ENCODE results near the gene LENG9.
A peak's percentile ranks its signal among the peaks of the same experiment; 100 is the strongest.
"Not testable (repeated sequence)": the region's sequence is repeated elsewhere in the genome, so short reads cannot be mapped to it uniquely, and the experiment has no call there.

The LENG9 gene

DNA sequence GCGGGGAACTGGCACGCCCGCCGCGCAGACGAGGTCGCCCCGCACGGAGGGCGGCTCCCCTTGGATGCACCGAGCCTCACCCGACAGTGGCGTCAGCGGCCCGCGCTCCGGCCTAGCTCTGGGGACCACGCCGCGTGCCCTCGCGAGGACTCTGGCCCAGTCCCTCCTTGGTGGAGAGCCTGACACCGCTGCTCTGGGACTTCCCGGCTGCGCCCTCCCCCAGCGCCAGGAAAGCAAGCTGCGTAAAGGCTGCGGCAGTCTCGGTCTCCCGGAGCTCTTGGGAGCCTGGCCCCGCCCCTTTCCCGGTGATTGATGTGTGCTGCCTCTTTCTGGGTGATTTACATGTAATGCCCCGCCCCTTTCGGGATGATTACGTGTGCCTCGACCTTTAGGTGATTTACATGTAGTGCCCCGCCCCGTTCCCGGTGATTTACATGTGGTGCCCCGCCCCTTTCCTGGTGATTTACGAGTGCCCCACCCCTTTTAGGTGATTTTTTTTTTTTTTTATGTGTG lies at the start of gene LENG9:
LENG9 (minus strand) TSS at position 248 of the 513 bp plus-strand sequence. CDS start 252 bp downstream, outside the sequence.
- peak; percentile 95 for DNase-seq

DNA sequence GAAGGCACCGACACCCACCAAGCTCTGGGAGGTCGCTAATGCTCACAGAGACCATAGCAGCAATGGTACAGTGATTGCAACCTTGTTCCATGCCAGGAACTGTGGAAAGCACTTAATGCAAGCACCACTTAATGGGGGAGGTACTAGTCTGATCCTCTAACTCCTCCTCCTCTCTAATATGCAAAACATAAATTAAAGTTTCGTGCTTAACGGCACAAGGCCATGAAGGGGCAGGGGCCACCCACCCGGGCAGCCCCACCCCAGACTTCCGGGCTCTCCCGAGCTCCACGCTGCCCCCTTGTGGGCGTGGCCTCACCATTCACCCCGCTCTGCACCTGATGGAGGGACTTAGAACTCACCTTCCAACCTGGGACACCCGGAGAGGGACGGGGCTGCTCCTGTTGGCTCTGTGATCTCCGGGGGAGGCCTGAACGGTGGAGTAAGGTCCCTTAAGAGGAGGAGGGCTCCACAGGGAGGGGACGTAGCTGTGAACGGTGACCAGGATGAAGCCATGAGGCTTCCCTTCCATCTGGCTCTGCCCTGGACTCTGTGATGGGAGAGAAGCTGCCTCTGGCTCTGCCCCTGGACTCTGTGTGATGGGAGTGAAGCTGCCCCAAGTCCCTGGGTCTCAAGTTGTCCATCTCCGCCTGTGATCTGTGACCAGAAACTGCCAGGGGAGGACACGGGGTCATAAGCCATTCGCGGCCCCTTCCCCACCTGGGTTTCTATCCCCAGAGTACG lies 45.8 kb upstream of the LENG9 start:
- not testable (repeated sequence) for DNase-seq

DNA sequence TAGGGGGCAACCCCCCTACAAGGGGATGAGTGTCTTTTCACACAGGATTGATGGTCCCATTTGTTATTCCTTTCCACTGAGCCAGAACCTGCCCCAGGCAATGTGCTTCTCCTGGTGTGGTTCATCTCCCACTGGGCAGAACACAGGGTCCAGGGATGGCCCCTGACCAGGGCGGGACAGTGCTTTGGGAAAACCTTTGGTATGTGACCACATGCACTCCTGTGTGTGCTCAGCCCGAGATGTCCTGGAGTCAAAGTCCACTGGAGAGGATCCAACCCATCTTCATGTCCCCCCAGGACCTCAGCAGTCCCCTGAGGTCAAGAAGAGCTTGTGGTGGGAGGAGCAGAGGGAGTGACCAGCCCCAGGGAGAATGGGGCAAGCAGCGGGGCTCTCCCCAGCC lies 44.9 kb upstream of the LENG9 start:
- DNase-seq, result not testable (repeated sequence)

DNA sequence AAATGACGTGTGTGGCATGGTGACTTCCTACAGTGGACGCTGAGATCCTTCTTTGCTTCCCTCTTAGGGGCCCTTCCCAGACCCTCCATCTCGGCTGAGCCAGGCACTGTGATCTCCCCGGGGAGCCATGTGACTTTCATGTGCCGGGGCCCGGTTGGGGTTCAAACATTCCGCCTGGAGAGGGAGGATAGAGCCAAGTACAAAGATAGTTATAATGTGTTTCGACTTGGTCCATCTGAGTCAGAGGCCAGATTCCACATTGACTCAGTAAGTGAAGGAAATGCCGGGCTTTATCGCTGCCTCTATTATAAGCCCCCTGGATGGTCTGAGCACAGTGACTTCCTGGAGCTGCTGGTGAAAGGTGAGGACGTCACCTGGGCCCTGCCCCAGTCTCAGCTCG lies 44.2 kb upstream of the LENG9 start:
- no peak for DNase-seq

DNA sequence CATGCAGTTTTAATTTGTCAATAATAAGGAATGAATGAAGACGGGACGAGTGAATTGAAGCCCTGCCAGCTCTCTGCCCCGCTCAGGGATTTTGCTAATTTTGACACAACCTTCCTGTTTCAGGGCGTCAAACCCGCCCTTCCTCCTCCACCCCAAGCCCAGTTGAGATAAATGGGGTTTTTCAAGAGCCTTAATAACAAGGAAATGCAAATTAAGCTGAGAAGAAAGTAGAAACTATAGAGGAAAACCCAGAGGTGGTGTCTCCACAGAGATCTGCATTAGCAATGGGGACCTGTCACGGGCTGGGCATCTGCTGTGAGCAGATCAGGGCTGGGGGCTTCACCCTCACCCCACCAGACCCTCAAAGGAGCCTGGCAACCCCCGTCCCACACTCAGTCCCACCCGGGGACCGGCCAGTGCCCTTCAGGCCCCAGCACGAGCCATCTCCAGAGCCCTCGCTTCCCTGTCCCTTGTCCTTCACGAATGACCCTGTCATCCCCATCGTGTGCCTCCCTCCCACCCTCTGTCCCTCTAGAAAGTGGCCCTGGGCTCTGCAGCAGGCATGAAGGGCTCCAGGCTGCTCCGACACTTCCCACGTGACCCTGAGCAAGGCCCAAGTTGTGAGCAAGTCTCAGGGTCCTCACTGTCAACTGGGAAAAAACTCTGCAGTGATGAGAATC lies 43.6 kb upstream of the LENG9 start:
- DNase-seq, result not testable (repeated sequence)

DNA sequence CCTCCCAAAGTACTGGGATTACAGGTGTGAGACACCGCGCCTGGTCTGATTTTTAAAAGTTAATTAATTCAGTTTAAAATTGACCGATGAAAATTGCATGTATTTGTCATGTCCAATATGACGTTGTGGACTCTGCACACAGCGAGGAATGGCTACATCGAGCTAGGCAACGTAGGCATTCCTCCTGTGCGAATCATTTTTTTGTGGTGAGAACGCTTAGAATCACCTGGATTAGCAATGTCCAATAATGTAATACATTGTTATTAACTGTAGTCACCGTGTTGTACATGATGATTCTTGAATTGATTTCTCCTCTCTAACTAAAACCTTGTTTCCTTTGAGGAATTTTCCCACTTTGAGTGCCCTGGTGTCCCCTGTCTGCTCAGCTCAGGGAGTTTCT lies 42.5 kb upstream of the LENG9 start:
- no peak for DNase-seq

DNA sequence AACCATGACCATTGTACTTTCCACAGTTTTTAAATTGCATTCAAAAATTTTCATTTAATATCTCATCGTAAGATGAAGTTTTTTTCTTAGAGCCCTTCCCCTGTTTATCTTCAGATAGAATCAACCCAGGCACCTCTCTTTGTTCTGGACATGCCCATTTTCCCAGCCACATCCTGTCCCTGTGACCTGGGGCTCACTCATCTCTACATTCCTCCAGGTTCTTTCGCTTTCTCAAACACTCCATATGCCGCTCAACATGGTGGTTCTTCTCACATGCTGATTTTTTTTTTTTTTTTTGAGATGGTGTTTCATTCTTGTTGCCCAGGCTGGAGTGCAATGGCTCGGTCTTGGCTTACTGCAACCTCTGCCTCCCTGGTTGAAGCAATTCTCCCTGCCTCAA lies 42.0 kb upstream of the LENG9 start:
- DNase-seq, result not testable (repeated sequence)

DNA sequence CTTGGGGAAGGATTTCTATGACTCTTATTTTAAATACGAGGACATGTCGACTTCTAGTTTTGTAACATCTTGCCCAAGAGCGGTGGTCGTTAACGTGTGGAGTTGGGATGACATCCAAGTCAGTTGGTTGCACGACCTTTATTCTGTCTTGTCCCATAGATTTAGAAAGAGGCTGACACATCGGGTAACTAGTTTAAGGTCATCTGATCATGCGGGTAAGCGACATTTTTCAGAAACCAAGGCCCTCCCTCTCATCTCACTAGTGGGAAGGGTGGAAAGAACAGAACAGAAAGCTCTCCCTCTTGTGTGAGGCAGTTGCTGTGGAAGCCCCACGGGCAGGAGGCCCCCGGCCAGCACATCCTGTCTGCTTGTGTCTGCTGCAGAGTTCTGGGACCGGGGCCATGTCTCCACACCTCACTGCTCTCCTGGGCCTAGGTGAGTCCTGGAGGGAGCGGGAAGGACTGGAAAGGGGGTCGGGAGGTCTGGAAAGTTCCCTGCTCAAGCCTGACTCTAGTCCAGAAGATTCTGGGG lies 39.0 kb upstream of the LENG9 start, which contains the start of gene LAIR2:
LAIR2 (plus strand) TSS at position 314 of the 531 bp plus-strand sequence; CDS start at position 402, 88 bp downstream.
- DNase-seq, result no peak

DNA sequence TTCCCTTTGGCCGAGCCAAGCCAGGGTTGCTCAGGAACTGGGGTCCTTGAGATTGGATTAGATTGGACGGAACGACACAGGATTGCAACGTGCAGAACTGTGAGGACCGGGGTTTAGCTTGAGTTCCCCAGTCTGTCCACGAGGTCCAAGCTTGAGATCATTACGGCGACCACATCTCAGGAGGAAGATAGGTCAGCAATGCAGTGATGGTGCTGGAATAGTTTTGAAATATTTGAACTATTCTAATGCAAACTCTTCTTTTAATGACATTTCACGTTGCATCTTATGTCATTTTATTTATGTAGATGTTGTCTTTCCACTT lies 34.8 kb upstream of the LENG9 start:
- not testable (repeated sequence) for DNase-seq

DNA sequence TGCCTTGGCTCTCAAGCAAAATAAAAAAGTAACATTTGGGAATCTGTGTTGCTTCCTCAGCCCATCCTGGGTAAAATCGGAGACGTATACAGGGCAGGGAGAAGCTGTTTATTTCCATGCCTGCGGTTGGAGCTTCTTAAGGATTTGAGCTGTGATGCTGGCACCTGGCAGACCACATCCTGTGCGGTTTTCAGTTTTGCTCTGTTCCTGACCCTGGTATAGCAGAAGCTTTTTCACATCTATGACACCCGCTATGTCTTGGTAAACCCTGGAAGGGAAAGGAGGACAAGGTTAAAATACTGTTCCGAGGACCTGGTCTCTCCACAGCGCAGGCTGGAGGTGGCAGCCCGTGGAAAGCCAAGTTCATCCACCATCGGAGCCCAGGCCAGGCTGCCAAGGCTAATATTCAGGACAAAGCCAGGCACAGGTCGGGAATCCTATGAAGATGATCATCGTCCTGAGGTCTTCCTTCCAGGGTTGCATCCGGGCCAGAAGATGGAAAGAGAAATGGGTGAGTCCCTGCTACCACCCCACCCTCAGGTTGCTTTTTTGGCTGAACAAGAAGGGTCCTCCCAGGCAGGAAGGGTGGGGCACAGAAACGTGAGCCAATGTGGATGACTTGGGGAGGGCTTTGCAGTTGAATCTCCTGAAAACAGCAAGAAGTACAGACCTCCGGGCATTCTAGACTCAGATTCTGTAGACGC lies 34.3 kb upstream of the LENG9 start:
- DNase-seq, result not testable (repeated sequence)

DNA sequence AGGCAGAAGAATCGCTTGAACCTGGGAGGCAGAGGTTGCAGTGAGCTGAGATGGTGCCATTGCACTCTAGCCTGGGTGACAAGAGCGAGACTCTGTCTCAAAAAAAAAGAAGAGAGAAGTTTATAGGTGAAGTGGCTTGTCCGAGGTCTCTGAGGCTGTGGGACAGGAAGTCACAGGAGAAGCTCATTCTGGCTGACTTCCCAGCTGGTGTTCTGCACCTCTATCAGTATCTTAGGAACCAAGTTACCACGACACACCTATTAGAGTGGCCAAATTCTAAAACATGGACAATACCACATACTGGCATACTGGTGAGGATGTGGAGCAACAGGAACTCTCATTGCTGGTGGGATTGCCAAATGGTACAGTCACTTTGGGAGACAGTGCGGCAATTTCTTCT lies 31.7 kb upstream of the LENG9 start:
- not testable (repeated sequence) for DNase-seq

DNA sequence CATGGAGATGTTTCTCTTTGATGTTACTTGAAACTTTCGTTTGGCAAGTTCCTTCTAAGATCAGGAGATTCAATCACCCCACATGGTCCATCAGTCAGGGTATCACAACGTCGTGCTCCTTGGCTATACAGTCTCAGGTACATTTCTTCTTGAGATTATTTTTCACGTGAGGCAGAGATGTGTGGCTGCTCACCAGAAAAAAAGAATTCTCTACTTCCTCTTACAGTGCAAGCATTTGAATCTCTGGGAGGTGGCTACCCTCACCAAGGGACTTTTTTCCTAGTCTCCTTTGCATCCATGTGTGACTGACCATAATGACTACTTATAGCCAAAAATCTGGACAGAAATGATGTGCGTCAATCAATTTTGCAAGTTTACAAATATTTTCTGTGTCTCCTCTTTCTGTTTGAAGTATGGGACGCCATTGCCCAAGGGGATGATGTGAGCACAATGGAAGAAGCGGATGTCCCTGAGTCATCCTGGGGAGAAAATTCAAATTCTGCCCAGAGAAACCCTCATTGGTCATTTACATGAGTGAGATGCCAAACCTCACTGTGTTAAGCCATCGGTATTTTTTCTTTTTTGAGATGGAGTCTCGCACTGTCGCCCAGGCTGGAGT lies 30.5 kb upstream of the LENG9 start:
- no peak for DNase-seq

DNA sequence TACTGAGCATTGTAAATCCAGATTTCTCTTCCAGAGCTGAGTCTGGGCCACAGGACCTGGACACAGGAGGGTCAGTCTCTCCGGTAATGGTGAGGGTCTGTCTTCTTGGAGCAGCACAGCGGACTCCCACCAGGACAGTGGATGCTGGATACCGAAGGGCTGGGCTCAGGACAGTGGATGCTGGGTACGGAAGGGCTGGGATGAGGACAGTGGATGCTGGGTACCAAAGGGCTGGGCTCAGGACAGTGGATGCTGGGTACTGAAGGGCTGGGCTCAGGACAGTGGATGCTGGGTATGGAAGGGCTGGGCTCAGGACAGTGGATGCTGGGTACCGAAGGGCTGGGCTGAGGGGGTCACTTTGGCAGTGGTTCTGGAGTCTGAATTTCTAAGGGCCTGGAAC lies 29.5 kb upstream of the LENG9 start:
- not testable (repeated sequence) for DNase-seq

DNA sequence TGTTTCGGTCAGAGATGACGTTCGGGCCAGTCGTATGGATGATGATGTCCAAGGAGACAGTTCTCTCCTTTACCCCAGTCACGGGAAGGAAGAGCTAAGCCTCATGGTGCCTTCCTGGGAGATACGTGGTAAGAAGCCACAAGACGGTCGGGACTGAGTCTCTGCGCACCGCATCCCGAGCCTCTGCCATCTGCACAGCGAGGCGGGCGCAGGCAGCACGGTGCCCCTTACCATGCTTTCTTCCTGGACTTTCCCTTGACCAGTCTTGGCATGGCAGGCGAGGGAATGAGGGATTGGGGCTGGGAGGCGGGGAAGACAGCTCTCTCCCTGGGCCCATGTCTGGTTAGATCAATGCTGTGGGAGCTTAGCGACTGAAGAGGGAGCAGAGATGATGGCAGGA lies 29.0 kb upstream of the LENG9 start:
- no peak for DNase-seq

DNA sequence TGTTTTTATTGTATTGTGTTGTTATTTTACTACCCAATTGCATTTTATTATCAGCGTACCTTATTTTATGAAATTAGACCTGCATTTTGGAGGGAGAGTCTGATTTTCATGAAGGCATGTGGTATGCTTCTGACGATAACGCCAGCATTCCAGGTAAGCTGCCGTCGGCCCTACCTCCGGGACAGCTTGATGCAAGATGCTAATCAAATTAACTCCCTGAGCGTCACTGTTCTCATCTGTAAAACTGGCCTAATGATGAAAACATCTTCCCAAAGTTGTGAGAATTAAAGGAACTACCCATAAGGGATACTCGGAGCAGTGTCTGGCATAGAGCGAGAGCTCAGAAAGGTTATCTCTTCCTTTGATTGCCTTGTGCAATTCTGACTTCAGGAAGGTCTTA lies 26.2 kb upstream of the LENG9 start:
- no peak for DNase-seq

DNA sequence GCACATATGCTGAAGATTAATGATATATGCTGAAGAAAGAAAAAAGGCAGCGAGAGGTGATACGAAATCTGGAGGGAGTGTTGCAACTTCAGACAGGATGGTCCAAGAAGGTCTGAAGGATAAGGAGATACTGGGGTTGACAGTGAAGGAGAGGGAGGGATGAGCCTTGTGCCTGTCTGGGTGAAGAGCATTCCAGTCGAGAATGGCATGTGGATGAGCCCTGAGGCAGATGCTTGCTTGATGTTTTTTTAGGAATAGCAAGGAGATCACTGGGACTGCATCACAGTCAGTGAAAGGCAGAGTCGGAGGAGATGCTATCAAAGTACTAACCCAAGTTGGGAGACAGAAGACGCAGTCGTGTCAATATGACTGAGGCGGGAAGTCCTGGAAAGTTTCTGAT lies 25.8 kb upstream of the LENG9 start:
- no peak for DNase-seq

DNA sequence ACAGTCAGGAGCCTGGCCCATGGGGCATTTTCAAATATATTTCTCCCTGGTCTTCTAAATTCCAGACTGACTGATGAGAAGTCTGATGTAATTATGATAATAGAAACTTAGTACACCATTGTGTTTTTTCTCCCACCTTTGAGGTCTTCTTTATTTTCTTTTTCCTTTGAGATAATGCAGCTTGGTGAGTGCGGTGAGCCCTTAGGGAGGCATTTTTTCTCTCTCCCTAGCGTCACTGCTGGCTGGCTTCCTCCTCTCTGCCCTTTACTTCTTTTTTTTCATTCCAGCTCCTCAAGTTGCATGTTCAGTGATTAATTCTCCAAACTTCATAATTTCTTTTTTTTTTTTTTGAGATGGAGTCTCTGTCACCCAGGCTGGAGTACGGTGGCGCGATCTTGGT lies 22.3 kb upstream of the LENG9 start:
- no peak for DNase-seq

DNA sequence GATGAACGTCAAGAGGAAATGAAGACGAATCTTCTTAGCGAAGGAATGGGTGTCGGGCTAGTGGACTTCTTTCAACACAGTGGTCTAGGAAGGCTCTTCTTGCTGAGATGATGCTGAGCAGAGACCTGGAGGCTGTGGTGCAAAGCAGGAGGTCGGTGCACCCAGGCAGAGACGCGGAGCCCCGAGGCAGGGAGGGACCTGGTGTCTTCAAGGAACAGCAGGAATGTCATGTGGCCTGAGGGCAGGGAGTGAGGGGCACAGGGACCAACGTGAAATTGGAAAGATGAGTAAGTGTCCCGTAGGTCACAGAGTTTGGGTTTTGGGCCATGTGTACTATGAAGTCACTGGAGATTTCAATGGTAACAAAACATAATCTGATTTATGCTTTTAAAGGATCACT lies 20.9 kb upstream of the LENG9 start:
- DNase-seq, result no peak

DNA sequence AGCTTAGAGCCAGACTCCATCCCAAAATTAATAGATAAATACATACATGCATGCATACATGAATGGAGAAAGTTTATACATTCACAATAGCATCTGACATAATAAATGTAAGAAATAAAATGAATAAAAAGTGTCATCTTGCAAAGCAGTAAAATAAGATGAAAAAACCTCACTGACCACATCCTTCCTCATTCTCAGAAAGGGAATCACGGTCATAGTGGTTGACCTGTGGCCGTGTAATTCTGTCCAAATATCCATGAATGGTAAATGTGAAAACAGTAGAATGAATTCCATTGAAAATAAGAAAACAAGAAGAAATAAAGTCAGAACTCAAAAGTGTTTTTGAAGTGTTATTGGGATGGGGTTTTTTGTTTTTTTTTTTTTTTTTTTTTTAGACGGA lies 19.3 kb upstream of the LENG9 start:
- DNase-seq, result no peak

DNA sequence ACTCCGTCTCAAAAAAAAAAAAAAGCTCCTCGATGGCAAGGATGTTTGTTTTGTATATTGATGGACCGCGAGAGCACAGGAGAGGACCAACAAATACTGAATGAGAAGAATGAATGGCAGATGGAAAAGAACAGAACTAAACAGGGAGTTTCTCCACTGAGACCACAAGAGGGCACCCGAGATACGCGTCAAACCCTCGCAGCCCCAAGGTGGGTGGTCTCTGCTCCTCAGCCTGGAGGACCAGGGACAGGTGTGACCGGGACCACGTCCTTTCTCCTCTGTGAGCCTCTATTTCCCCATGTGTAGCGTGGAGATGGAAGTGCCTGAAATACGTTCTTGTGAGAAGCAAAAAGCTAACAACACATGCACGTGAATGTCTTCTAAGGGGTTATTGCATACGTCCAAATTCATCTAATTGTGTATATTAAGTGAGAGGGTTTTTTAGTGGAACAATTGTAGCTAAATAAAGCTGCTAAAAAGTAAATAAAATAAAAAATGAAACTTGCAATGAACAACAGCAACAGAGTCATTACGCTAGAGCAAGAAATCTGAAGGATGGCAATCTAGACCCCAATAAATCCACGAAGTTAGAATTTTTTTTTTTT lies 17.9 kb upstream of the LENG9 start:
- DNase-seq, result peak; percentile 70

DNA sequence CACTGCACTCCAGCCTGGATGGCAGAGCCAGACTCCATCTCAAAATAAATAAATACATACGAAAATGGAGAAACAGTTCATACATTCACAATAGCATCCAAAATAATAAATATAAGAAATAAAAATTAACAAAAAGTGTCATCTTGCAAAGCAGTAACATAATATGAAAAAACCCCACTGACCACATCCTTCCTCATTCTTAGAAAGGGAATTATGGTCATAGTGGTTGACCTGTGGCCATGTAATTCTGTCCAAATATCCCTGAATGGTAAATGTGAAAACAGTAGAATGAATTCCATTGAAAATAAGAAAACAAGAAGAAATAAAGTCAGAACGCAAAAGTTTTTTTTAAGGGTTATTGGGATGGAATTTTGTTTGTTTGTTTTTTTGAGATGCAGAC lies 16.5 kb upstream of the LENG9 start:
- DNase-seq, result no peak

DNA sequence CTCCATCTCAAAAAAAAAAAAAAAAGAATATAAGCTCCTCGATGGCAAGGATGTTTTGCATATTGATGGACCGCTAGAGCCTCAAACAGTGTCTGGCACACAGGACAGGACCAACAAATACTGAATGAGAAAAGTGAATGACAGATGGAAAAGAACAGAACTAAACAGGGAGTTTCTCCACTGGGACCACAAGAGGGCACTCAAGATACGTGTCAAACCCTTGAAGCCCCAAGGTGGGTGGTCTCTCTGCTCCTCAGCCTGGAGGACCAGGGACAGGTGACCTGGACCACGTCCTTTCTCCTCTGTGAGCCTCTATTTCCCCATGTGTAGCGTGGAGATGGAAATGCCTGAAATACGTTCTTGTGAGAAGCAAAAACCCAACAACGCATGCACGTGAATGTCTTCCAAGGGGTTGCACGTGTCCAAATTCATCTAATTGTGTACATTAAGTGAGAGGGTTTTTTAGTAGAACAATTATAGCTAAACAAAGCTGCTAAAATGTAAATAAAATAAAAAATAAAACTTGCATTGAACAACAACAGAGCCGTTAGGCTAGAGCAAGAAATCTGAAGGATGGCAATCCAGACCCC lies 15.2 kb upstream of the LENG9 start:
- no peak for DNase-seq

Measured in activated CD8-positive, alpha-beta memory T cell treated with anti-CD3 and anti-CD28 coated beads for 24 hours (primary cell).